OCI-M2 (cell line): ENCODE data around the gene HNRNPR.
"Not testable (repeated sequence)": the region's sequence is repeated elsewhere in the genome, so short reads cannot be mapped to it uniquely, and the experiment has no call there.

Experiments used
- DNase-seq: peaks from one replicate; lab custom pipeline; 2025; ENCODE audit not compliant: unreplicated experiment; lab: John Stamatoyannopoulos, UW

The HNRNPR gene

GRCh38 chr1:23331713-23332112, 12.4 kb downstream of the HNRNPR start:
- no peak for DNase-seq

GRCh38 chr1:23330846-23331245, 13.2 kb downstream of the HNRNPR start:
- no peak for DNase-seq

GRCh38 chr1:23325393-23325792, 18.7 kb downstream of the HNRNPR start:
- DNase-seq: no peak

- no peak for DNase-seq
Measured at GRCh38 chr1:23322770-23323169, 21.3 kb downstream of the HNRNPR start.

- DNase-seq: not testable (repeated sequence)
Measured at GRCh38 chr1:23310280-23310679, 33.8 kb downstream of the HNRNPR start.

GRCh38 chr1:23304140-23304620, 39.9 kb downstream of the HNRNPR start:
- DNase-seq: no peak

- no peak for DNase-seq
Measured at GRCh38 chr1:23303524-23303923, 40.6 kb downstream of the HNRNPR start.

- DNase-seq: no peak
Measured at GRCh38 chr1:23296931-23297330, 47.2 kb downstream of the HNRNPR start.

GRCh38 chr1:23291706-23292105, 52.4 kb downstream of the HNRNPR start:
- no peak for DNase-seq

- DNase-seq: no peak
Measured at GRCh38 chr1:23290836-23291565, 53.1 kb downstream of the HNRNPR start.

- DNase-seq: no peak
Measured at GRCh38 chr1:23288671-23289070, 55.4 kb downstream of the HNRNPR start.

GRCh38 chr1:23288201-23288600, 55.9 kb downstream of the HNRNPR start:
- no peak for DNase-seq

- no peak for DNase-seq
Measured at GRCh38 chr1:23286401-23286800, 57.7 kb downstream of the HNRNPR start.

- DNase-seq: no peak
Measured at GRCh38 chr1:23283667-23284602, 60.1 kb downstream of the HNRNPR start.

- DNase-seq: no peak
Measured at GRCh38 chr1:23282957-23283356, 61.1 kb downstream of the HNRNPR start.

- no peak for DNase-seq
Measured at GRCh38 chr1:23278717-23279116, 65.4 kb downstream of the HNRNPR start.

GRCh38 chr1:23276531-23276930, 67.6 kb downstream of the HNRNPR start:
- DNase-seq: no peak

- DNase-seq: no peak
Measured at GRCh38 chr1:23274134-23274505, 70.0 kb downstream of the HNRNPR start.

GRCh38 chr1:23273450-23274133, 70.5 kb downstream of the HNRNPR start:
- DNase-seq: no peak

- no peak for DNase-seq
Measured at GRCh38 chr1:23263380-23263887, 80.7 kb downstream of the HNRNPR start.

- not testable (repeated sequence) for DNase-seq
Measured at GRCh38 chr1:23258082-23258481, 86.0 kb downstream of the HNRNPR start.
